HepG2 (cell line): ENCODE measurements around the gene CADPS.

Experiments
- CENPX ChIP-seq: sonication (generic); formaldehyde crosslinking; IDR thresholded peaks from 2 replicates; pipeline ENCODE4 v1.9.0; 2021; ENCODE audit warnings: mild to moderate bottlenecking, missing genetic modification reagents, moderate library complexity
- CTCF ChIP-seq: sonication (generic); formaldehyde crosslinking; IDR thresholded peaks from 2 replicates; pipeline ENCODE4 v1.5.0; 2020; ENCODE audit warnings: mild to moderate bottlenecking, missing genetic modification reagents, moderate library complexity
- NR2C2 ChIP-seq: sonication (generic); formaldehyde crosslinking; IDR thresholded peaks from 2 replicates; pipeline ENCODE4 v1.4.0; 2020; ENCODE audit warnings: missing genetic modification reagents, mild to moderate bottlenecking, moderate library complexity, borderline replicate concordance
- TGIF2 ChIP-seq: IDR thresholded peaks from 2 replicates; pipeline ENCODE4 v1.6.1; 2016; ENCODE audit warnings: control low read depth, missing compliant biosample characterization
- YY1 ChIP-seq: IDR thresholded peaks from 2 replicates; pipeline ENCODE4 v1.6.1; 2011; ENCODE audit warnings: low read length, low read depth, moderate library complexity, mild to moderate bottlenecking; ENCODE audit not compliant: insufficient read depth, insufficient replicate concordance
- ZNF138 ChIP-seq: sonication (generic); formaldehyde crosslinking; IDR thresholded peaks from 2 replicates; pipeline ENCODE4 v1.5.0; 2020; ENCODE audit warnings: mild to moderate bottlenecking, low read depth, missing genetic modification reagents
- ZNF687 ChIP-seq: sonication (generic); formaldehyde crosslinking; IDR thresholded peaks from 2 replicates; pipeline ENCODE4 v1.5.1; 2020; ENCODE audit warnings: mild to moderate bottlenecking, missing genetic modification reagents, moderate library complexity

GRCh38 chr3:62771331-62772072 is 103.7 kb downstream of the CADPS start:
- no peak for TF ChIP-seq NR2C2 (CRISPR knock-in tag)
- no peak for TF ChIP-seq CTCF (CRISPR knock-in tag)
- no peak for TF ChIP-seq YY1
- no peak for TF ChIP-seq ZNF138 (CRISPR knock-in tag)
- no peak for TF ChIP-seq ZNF687 (CRISPR knock-in tag)
- no peak for TF ChIP-seq TGIF2
- no peak for TF ChIP-seq CENPX
